HEK293T (cell line): ENCODE data around the gene HSPA14.

Source experiments
- ARNT ChIP-seq: fragments of 450-650 bp; IDR thresholded peaks from 2 replicates; pipeline ENCODE4 v1.6.1; 2017; ENCODE audit warnings: mild to moderate bottlenecking
- BHLHE40 ChIP-seq: fragments of 450-650 bp; IDR thresholded peaks from 2 replicates; pipeline ENCODE4 v1.6.1; 2016; ENCODE audit warnings: mild to moderate bottlenecking, moderate library complexity, borderline replicate concordance
- FOXK2 ChIP-seq: fragments of 450-650 bp; IDR thresholded peaks from 2 replicates; pipeline ENCODE4 v1.6.1; 2016; ENCODE audit warnings: mild to moderate bottlenecking
- FOXM1 ChIP-seq: fragments of 450-650 bp; IDR thresholded peaks from 2 replicates; pipeline ENCODE4 v1.6.1; 2017; ENCODE audit warnings: mild to moderate bottlenecking, borderline replicate concordance
- L3MBTL2 ChIP-seq: fragments of 450-650 bp; conservative IDR thresholded peaks from 2 replicates; pipeline ENCODE4 v1.6.1; 2016; ENCODE audit warnings: mild to moderate bottlenecking
- LEF1 ChIP-seq: fragments of 450-650 bp; IDR thresholded peaks from 2 replicates; pipeline ENCODE4 v1.6.1; 2017; ENCODE audit warnings: mild to moderate bottlenecking, borderline replicate concordance
- NFRKB ChIP-seq: fragments of 450-650 bp; IDR thresholded peaks from 2 replicates; pipeline ENCODE4 v1.6.1; 2016; ENCODE audit warnings: mild to moderate bottlenecking, moderate library complexity
- SP1 ChIP-seq: fragments of 450-650 bp; IDR thresholded peaks from 2 replicates; pipeline ENCODE4 v1.6.1; 2017
- TARDBP ChIP-seq: fragments of 450-650 bp; IDR thresholded peaks from 2 replicates; pipeline ENCODE4 v1.6.1; 2016

DNA sequence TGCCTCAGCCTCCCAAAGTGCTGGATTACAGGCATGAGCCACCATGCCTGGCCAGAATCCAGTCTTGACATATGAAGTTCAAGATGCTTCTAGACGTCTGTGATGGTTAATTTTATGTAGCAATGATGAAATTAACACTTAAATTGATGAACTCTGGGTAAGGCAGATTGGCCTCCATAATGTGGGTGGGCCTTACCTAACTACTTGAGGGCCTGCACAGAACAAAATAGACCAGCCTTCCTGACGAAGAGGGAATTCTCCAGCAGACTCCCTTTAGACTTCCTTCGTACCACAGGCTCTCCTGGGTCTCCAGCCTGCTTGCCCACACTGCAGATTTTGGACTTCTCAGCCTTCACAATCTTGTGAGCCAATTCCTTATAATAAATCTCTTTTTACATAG lies 5.0 kb upstream of the HSPA14 start:
- TF ChIP-seq L3MBTL2, result no peak
- TF ChIP-seq TARDBP, result no peak
- no peak for TF ChIP-seq ARNT
- no peak for TF ChIP-seq SP1
- no peak for TF ChIP-seq FOXK2
- no peak for TF ChIP-seq BHLHE40
- no peak for TF ChIP-seq NFRKB
- TF ChIP-seq FOXM1, result no peak
- no peak for TF ChIP-seq LEF1
